Activated naive CD4-positive, alpha-beta T cell treated with anti-CD3 and anti-CD28 coated beads, Interleukin-2, amount 10 ng/mL, durations not matched to agents 5 hours and 36 hours (primary cell): Measurements from ENCODE around the gene CORO2A. TPM values are rescaled to one million over a fixed set of nuclear protein-coding genes. Genes with fewer than 3 reads are reported as not detected.

Source experiments
- microRNA-seq: library from miRNA; unstranded; fragments of <30 nt; microRNA quantifications from one replicate; pipeline ENCODE4 v1.2.0, GENCODE V29; 2022; ENCODE audit warnings: borderline microRNAs expressed, borderline replicate concordance
- total RNA-seq, 2 experiments: library from RNA; stranded (reverse); gene quantifications; one replicate each; pipeline ENCODE4 v1.2.3, GENCODE V29; 2021

The CORO2A gene
- total RNA-seq = 1 to 10 TPM; 8.0 to 8.6 TPM

GRCh38 chr9:98192503-98193335 is at the start of gene CORO2A:
Gene CORO2A, minus strand, starts transcription at chr9:98192637. Its CDS starts 34,977 bp downstream, at chr9:98157660.

GRCh38 chr9:98118640-98119601 is 73.5 kb downstream of the CORO2A start, which contains the start of gene TRIM14:
Gene TRIM14, minus strand, starts transcription at chr9:98119222. Its CDS starts 34 bp downstream, at chr9:98119188.

Small RNAs within 50 kb of the gene (microRNA-seq; reads per million reads assigned to microRNA genes)
- gene MIR6854 = not detected

Other genes with a start within 250 kb of the CORO2A start
- 100 to 1,000 TPM; 337 to 342 TPM for gene ANP32B, start 209.3 kb downstream of the CORO2A start, total RNA-seq
- gene NANS, start 135.9 kb downstream of the CORO2A start, total RNA-seq = 10 to 100 TPM; 51.7 to 54.6 TPM
- gene TRIM14, start 73.4 kb downstream of the CORO2A start, total RNA-seq = 10 to 100 TPM; 86.2 to 90.0 TPM
- 1 to 10 TPM; 8.5 to 9.2 TPM for gene TBC1D2, start 63.0 kb upstream of the CORO2A start, total RNA-seq